Trophoblast cell (in vitro differentiated cells and primary cell): ENCODE measurements around the gene STUB1.
"Not testable (repeated sequence)": the region's sequence is repeated elsewhere in the genome, so short reads cannot be mapped to it uniquely, and the experiment has no call there.

Source experiments
- DNase-seq, 2 donors: peaks; one replicate each; pipeline ENCODE4 v3.0.0-alpha.2; 2016
- H2AFZ ChIP-seq: 2 replicates; pipeline ENCODE4 v1.6.1; 2013; ENCODE audit warnings: low read length, moderate library complexity, mild to moderate bottlenecking; ENCODE audit not compliant: insufficient read depth, poor library complexity
- H2AK5ac ChIP-seq: 2 replicates; pipeline ENCODE4 v1.6.1; 2013; ENCODE audit warnings: mild to moderate bottlenecking, low read length
- H2BK120ac ChIP-seq: 2 replicates; pipeline ENCODE4 v1.6.1; 2013; ENCODE audit warnings: low read length, mild to moderate bottlenecking, moderate library complexity; ENCODE audit not compliant: insufficient read depth, poor library complexity
- H2BK12ac ChIP-seq: 2 replicates; pipeline ENCODE4 v1.6.1; 2013; ENCODE audit warnings: mild to moderate bottlenecking, low read length, moderate library complexity
- H2BK5ac ChIP-seq: 2 replicates; pipeline ENCODE4 v1.6.1; 2013; ENCODE audit warnings: low read length, low read depth, moderate library complexity, mild to moderate bottlenecking; ENCODE audit not compliant: poor library complexity
- H3K14ac ChIP-seq: 2 replicates; pipeline ENCODE4 v1.6.1; 2013; ENCODE audit warnings: mild to moderate bottlenecking, low read length
- H3K18ac ChIP-seq: 2 replicates; pipeline ENCODE4 v1.6.1; 2013; ENCODE audit warnings: mild to moderate bottlenecking, low read length
- H3K23ac ChIP-seq: 2 replicates; pipeline ENCODE4 v1.6.1; 2013; ENCODE audit warnings: low read length
- H3K27ac ChIP-seq: 2 replicates; pipeline ENCODE4 v1.5.1; 2013; ENCODE audit warnings: low read depth, mild to moderate bottlenecking, inconsistent platforms, low read length, moderate library complexity
- H3K27me3 ChIP-seq: 2 replicates; pipeline ENCODE4 v1.6.1; 2013; ENCODE audit warnings: inconsistent platforms, mild to moderate bottlenecking, low read length, moderate library complexity; ENCODE audit not compliant: insufficient read depth
- H3K36me3 ChIP-seq, 2 experiments: 1 replicate in 1 of 2; 2 replicates in 1 of 2; pipeline ENCODE4 v1.6.1; 2013; ENCODE audit warnings: low read length in 2 of 2, mild to moderate bottlenecking in 2 of 2, moderate library complexity in 1 of 2; ENCODE audit not compliant: insufficient read depth in 2 of 2, control insufficient read depth in 1 of 2
- H3K4ac ChIP-seq: 2 replicates; pipeline ENCODE4 v1.6.1; 2013; ENCODE audit warnings: low read depth, mild to moderate bottlenecking, low read length, moderate library complexity
- H3K4me1 ChIP-seq, 2 experiments: 1 replicate in 1 of 2; 2 replicates in 1 of 2; pipeline ENCODE4 v1.6.1; 2013; ENCODE audit warnings: low read length in 2 of 2, mild to moderate bottlenecking in 2 of 2, moderate library complexity in 1 of 2; ENCODE audit not compliant: insufficient read depth in 2 of 2, control insufficient read depth in 1 of 2
- H3K4me2 ChIP-seq: 2 replicates; pipeline ENCODE4 v1.6.1; 2013; ENCODE audit warnings: inconsistent platforms, mild to moderate bottlenecking, low read length, moderate library complexity
- H3K4me3 ChIP-seq: 2 replicates; pipeline ENCODE4 v1.5.1; 2013; ENCODE audit warnings: mild to moderate bottlenecking, low read depth, low read length, inconsistent platforms
- H3K79me1 ChIP-seq: one replicate; pipeline ENCODE4 v1.6.1; 2013; ENCODE audit warnings: low read length
- H3K79me2 ChIP-seq: 2 replicates; pipeline ENCODE4 v1.6.1; 2013; ENCODE audit warnings: low read length, mild to moderate bottlenecking; ENCODE audit not compliant: control insufficient read depth, insufficient read depth, poor library complexity
- H3K9ac ChIP-seq: 2 replicates; pipeline ENCODE4 v1.6.1; 2013; ENCODE audit warnings: mild to moderate bottlenecking, low read length
- H3K9me3 ChIP-seq: 2 replicates; pipeline ENCODE4 v1.6.1; 2013; ENCODE audit warnings: low read depth, mild to moderate bottlenecking, control low read depth, inconsistent platforms, low read length; ENCODE audit not compliant: insufficient read depth
- H4K12ac ChIP-seq: 2 replicates; pipeline ENCODE4 v1.6.1; 2013; ENCODE audit warnings: low read depth, mild to moderate bottlenecking, low read length, moderate library complexity
- H4K8ac ChIP-seq: 2 replicates; pipeline ENCODE4 v1.6.1; 2013; ENCODE audit warnings: low read depth, mild to moderate bottlenecking, low read length, moderate library complexity
- H4K91ac ChIP-seq: one replicate; pipeline ENCODE4 v1.6.1; 2013; ENCODE audit warnings: low read depth, mild to moderate bottlenecking, low read length, moderate library complexity
- WGBS: extraction: QIAGEN DNeasy Blood & Tissue Kit; methylation state at CpG from one replicate; pipeline ENCODE4 v1.1.7; 2013; ENCODE audit warnings: missing lambda C conversion rate; ENCODE audit not compliant: insufficient read length, insufficient coverage; ENCODE audit errors: extremely low coverage; 5-methylcytosine and 5-hydroxymethylcytosine counted together

The STUB1 gene

DNA sequence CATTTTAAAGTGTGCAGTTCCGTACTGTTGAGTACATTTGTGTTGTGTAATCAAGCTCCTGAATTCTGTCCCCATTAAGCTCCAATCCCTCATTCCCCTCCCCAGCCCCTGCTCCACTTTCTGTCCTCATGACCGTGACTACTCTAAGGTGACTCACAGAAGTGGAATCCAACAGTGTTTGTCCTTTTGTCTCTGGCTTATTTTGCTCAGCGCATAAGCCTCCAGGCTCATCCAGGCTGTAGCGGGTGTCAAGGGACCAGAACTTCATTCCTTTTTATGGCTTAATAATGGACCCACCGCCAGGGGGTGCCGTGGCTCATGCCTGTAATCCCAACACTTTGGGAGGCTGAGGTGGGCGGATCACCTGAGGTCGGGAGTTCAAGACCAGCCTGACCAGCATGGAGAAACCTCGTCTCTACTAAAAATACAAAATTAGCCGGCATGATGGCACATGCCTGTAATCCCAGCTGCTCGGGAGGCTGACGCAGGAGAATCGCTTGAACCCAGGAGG, 32.6 kb downstream of the STUB1 start:
- peaks cover 12% of the 10 kb centered on the region for H3K9me3 ChIP-seq
- H4K8ac ChIP-seq, H2BK12ac ChIP-seq, H2BK5ac ChIP-seq, H2AK5ac ChIP-seq, H3K4me3 ChIP-seq, H3K23ac ChIP-seq, H2BK120ac ChIP-seq, H3K9ac ChIP-seq, H3K18ac ChIP-seq, H4K12ac ChIP-seq, H3K79me2 ChIP-seq, H3K4ac ChIP-seq, H3K14ac ChIP-seq, H3K79me1 ChIP-seq, H3K36me3 ChIP-seq, H2AFZ ChIP-seq, H3K27ac ChIP-seq, H4K91ac ChIP-seq, H3K4me2 ChIP-seq: not testable (repeated sequence)
- H3K27me3 ChIP-seq, result peaks cover 14% of the 10 kb centered on the region
- WGBS, result no CpG with 5 or more reads among the region's 13 CpGs
- DNase-seq, result peak; percentile 98 to 99
- peaks cover 18 to 19% of the 10 kb centered on the region in 2 experiments for H3K4me1 ChIP-seq

GRCh38 chr16:714079-714478, 33.9 kb downstream of the STUB1 start:
- no peaks in the 10 kb centered on the region for H3K79me2 ChIP-seq
- H2AFZ ChIP-seq, result no peak overlapping the region
- H2BK5ac ChIP-seq, result no peak overlapping the region
- peak; percentile 46 to 55 for DNase-seq
- H4K91ac ChIP-seq, result peak overlapping the region; percentile 20
- no peaks in the 10 kb centered on the region for H3K36me3 ChIP-seq
- H4K12ac ChIP-seq, result no peak overlapping the region
- no peak overlapping the region for H3K9ac ChIP-seq
- H3K4me3 ChIP-seq, result no peak overlapping the region
- no peak overlapping the region for H3K4me2 ChIP-seq
- H3K27ac ChIP-seq, result peak overlapping the region; percentile 29
- no peak overlapping the region for H2AK5ac ChIP-seq
- no peak overlapping the region for H3K18ac ChIP-seq
- peaks cover 18 to 19% of the 10 kb centered on the region in 2 experiments for H3K4me1 ChIP-seq
- H2BK120ac ChIP-seq, result no peak overlapping the region
- peaks cover 12% of the 10 kb centered on the region for H3K27me3 ChIP-seq
- WGBS, result no CpG with 5 or more reads among the region's 11 CpGs
- no peak overlapping the region for H3K4ac ChIP-seq
- peak overlapping the region; percentile 74 for H4K8ac ChIP-seq
- H3K79me1 ChIP-seq, result peaks cover 2% of the 10 kb centered on the region
- no peak overlapping the region for H3K23ac ChIP-seq
- H2BK12ac ChIP-seq, result no peak overlapping the region
- no peak overlapping the region for H3K14ac ChIP-seq
- H3K9me3 ChIP-seq, result peaks cover 12% of the 10 kb centered on the region

DNA sequence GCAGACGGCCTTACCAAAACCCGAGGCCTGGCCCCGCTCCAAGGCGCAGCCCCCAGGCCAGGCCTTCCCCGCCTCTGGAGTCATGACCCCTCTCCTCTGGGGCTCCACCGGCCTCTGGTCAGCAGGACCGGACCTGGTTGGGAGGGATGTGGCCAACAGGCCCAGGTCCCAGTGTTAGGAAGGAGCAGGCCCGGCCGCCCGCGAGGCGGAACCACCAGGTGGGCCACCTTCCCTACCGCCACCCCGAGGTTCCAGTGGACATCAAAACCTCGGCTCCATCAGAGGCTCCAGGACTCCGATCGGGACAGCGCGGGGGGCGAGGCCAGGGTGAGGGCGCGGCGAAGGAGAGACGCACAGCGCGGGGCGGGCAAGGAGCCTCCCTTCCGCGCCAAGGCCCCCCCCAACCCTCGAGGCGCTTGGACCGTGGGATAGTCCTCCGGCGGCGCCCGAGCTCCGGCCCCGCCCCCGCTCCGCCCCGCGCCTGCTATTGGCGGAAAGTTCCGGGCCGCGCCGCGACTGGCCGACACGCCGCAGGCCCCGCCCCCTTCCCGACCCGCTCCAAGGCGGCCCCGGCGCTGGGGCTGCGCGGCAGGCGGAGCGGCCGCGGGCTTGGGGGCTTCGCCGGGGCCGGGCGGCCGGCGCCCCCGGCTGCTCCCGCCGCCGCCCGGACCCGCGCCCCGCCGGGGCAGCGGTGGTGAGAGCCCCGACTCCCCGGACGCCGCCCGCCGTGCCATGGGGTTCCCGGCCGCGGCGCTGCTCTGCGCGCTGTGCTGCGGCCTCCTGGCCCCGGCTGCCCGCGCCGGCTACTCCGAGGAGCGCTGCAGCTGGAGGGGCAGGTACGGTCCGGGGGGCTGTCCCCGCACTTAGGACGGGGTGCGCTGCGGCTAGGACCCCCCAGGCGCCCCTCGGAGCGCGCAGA, 34.6 kb downstream of the STUB1 start, which contains the start of gene METRN:
METRN (plus strand) TSS at position 561 of the 919 bp plus-strand sequence; CDS start at position 733, 172 bp downstream.
- Histone ChIP-seq H3K79me1 (peaks cover 2% of the 10 kb centered on the region), H2AFZ (no peak within 1 kb of the TSS), H4K12ac (no peak within 1 kb of the TSS), H2BK120ac (no peak within 1 kb of the TSS), H2BK12ac (no peak within 1 kb of the TSS), H3K4me1 (peaks cover 20% of the 10 kb centered on the region in 2 experiments), H2BK5ac (no peak within 1 kb of the TSS), H3K79me2 (no peaks in the 10 kb centered on the region), H3K4me3 (peak within 1 kb of the TSS; percentile 67), H2AK5ac (no peak within 1 kb of the TSS), H3K4ac (no peak within 1 kb of the TSS), H3K23ac (no peak within 1 kb of the TSS), H3K36me3 (no peaks in the 10 kb centered on the region), H4K91ac (peak within 1 kb of the TSS; percentile 20), H3K9me3 (peaks cover 12% of the 10 kb centered on the region), H4K8ac (peak within 1 kb of the TSS; percentile 74), H3K4me2 (peak within 1 kb of the TSS; percentile 93), H3K14ac (no peak within 1 kb of the TSS), H3K18ac (no peak within 1 kb of the TSS), H3K27ac (peak within 1 kb of the TSS; percentile 29), H3K27me3 (peaks cover 12% of the 10 kb centered on the region), H3K9ac (no peak within 1 kb of the TSS)
- peak; percentile 86 to 93 for DNase-seq
- no CpG with 5 or more reads among the region's 108 CpGs for WGBS

DNA sequence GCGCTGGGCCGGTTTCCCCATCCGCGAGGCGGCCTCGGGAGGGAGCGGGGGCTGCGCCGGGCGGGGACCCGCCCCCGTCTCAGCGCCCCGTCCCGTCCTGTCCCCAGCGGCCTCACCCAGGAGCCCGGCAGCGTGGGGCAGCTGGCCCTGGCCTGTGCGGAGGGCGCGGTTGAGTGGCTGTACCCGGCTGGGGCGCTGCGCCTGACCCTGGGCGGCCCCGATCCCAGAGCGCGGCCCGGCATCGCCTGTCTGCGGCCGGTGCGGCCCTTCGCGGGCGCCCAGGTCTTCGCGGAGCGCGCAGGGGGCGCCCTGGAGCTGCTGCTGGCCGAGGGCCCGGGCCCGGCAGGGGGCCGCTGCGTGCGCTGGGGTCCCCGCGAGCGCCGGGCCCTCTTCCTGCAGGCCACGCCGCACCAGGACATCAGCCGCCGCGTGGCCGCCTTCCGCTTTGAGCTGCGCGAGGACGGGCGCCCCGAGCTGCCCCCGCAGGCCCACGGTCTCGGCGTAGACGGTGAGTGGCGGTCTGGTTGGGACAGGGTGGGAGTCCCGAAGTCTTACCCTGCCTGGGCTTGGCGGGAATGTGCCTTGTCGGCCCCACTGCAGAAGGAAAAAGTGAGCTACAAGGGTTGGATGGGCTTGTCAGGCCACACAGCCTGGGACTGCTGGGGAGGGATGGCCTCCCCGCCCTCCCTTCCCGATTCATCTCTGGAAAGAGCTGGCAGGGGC, 35.4 kb downstream of the STUB1 start:
- peaks cover 24 to 28% of the 10 kb centered on the region in 2 experiments for H3K4me1 ChIP-seq
- H2BK12ac ChIP-seq, result no peak overlapping the region
- H3K4me3 ChIP-seq, result peak overlapping the region; percentile 67
- no peak overlapping the region for H3K18ac ChIP-seq
- H4K8ac ChIP-seq, result peak overlapping the region; percentile 40
- no peak overlapping the region for H3K27ac ChIP-seq
- no peak overlapping the region for H4K91ac ChIP-seq
- no peak overlapping the region for H2BK5ac ChIP-seq
- H2BK120ac ChIP-seq, result no peak overlapping the region
- H3K4ac ChIP-seq, result no peak overlapping the region
- H3K4me2 ChIP-seq, result peak overlapping the region; percentile 93
- no peaks in the 10 kb centered on the region for H3K36me3 ChIP-seq
- no peak overlapping the region for H3K14ac ChIP-seq
- H4K12ac ChIP-seq, result no peak overlapping the region
- no CpG with 5 or more reads among the region's 74 CpGs for WGBS
- H3K79me1 ChIP-seq, result peaks cover 4% of the 10 kb centered on the region
- DNase-seq, result no peak
- H3K9me3 ChIP-seq, result peaks cover 12% of the 10 kb centered on the region
- H2AK5ac ChIP-seq, result no peak overlapping the region
- H3K9ac ChIP-seq, result no peak overlapping the region
- H3K23ac ChIP-seq, result no peak overlapping the region
- H2AFZ ChIP-seq, result no peak overlapping the region
- H3K79me2 ChIP-seq, result peaks cover 2% of the 10 kb centered on the region
- H3K27me3 ChIP-seq, result peaks cover 12% of the 10 kb centered on the region
